Globus pallidus (tissue), 1 donor: ENCODE results near the gene FER.

ENCODE experiments used
- DNase-seq: peaks from one replicate; pipeline ENCODE4 v3.0.0-alpha.2; 2015; ENCODE audit warnings: low spot score

Gene FER

GRCh38 chr5:109177227-109177626 lies 429.5 kb downstream of the FER start:
- DNase-seq: no peak

DNA sequence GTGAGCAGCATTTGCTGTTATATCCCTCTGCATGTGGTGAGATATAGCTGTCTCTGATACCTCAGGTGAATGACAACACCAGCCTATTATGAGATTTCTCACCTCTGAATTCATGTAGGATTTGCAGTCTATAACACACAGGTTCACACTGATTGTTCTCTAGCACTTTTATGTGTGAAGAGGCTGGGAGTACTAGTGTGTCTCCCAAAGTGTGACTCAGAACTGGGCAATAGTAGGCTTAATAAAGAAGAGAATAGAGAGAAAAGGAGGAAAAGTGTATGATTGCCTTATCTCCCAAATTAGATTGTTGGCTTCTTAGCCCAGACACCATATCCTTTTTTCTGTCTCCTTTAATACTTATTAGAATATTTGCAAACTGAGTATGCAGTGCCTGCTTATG lies 430.1 kb downstream of the FER start:
- DNase-seq: no peak

DNA sequence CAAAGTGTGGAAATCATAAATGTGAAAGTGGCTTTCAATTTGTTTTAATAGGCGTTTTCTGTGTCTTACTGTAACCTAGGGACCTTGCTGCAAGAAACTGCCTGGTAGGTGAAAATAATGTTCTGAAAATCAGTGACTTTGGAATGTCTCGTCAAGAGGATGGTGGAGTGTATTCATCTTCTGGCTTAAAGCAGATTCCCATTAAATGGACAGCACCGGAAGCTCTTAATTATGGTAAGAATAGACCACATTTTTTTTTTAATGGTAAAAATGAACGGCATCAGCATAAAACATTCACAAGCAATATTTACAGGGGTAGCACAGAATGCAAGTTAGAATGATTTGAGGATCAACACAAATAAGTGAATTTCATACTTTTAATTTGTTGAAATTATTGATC lies 433.0 kb downstream of the FER start:
- no peak for DNase-seq

DNA sequence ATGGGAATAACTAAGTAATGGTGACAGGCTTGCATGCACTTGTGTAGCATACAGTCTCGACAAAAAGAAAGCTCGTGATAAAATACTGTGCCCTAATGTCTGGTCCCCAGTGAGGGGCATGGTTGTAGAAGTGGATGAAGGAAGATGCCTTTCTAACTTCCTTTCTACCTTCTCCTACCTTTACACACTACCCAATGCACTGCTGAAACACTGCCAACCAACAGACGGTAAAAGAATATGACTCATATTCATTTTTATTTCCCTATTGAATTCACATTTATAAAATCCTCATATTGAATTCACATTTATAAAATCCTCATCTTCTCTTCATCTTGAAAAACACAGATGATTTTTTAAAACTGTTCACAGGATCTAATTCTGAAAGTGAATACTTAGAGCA lies 439.1 kb downstream of the FER start:
- DNase-seq: no peak

GRCh38 chr5:109191153-109191558 lies 443.5 kb downstream of the FER start:
- DNase-seq: no peak

GRCh38 chr5:109192027-109192426 lies 444.3 kb downstream of the FER start:
- DNase-seq: no peak

DNA sequence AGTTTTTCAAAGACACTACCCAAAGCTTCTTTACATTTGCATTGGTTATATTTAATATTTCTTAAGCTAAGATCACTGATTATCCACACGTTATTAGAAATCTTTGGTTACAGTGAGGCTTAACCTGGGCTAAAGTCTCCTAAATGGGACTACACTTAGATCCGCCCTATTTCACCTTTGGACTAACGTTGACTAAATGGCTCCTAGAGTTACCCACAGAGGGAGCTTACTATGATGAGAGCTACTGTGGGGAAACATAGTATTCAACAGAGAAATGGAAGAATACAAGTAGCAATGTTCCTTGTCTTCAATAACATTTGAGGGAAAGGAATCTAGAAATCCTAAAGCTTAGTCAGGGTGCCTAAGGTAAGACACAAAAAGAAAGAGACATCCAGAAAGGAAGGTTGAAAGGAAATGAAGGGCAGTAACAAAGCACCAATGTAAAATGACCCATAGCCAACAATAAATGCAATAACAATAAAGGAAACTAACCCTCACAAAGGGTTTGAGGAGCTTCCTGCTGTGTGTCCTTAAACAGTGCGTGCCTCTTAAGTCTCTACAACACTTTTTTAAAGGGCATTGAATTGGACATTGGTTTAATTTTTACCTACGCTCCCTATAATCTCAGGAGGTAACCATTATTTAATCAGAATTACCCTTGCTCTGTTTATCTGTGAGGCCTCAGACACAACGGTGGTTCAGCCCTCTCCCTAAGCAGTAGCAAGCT lies 445.0 kb downstream of the FER start:
- no peak for DNase-seq

- no peak for DNase-seq
Measured at GRCh38 chr5:109195667-109196066, 448.0 kb downstream of the FER start.

- no peak for DNase-seq
Measured at GRCh38 chr5:109196087-109196822, 448.6 kb downstream of the FER start.

GRCh38 chr5:109196823-109197160 lies 449.1 kb downstream of the FER start:
- DNase-seq: no peak

DNA sequence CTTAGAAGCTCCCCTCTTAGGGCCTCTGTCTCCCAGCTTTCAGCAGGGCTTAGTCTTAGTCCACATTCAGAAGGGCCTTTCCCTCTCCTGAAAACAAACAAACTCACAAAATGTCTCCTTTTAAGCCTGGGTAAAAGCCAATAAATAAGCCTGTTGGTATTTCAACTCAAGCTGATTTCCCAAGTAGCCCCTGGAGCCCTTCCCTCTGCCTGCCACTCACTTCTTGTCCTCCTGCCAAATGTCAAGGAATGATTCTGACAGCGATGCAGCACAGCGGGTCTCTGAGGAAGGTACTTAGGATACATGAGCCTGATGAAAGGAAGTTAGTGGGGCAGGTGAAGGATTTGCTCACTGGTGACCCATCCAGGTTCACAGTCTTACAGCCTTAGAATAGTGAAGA lies 451.6 kb downstream of the FER start:
- DNase-seq: no peak

DNA sequence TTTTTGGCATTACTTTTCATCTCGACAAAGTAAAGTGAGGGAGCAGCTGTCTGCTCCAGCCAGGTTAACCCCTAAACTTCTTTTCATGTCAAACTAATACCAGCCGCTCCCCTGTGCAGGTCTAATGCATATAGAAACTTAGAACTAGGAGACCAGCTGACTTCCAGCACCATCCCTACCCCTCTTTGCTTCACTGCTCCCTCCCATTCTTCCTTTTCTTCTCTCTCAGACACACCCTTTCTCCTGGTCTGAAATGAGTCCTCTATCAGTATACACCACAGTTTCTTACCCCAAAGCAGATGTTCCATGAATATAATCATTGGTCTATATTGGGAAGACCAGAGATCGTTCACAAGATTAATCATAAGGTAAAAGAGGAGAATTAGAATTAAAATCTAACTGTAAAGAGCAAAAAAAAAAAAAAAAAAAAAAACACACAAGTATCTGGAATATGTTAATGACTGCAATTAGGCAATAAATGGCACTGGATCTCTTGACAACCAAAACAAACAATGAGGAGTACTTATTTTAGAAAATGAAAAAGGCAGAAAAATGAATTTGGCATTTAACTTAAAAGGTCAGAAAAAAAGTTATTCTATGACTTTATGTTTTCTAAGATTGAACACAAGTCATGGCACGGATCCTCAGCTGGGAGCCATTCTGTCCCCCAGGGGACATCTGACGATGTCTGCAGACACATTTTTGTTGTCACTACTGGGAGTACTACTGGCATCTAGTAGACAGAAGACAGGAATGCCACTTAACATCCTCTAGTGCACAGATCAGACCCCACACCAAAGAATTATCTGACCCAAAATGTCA lies 452.3 kb downstream of the FER start:
- DNase-seq: no peak

DNA sequence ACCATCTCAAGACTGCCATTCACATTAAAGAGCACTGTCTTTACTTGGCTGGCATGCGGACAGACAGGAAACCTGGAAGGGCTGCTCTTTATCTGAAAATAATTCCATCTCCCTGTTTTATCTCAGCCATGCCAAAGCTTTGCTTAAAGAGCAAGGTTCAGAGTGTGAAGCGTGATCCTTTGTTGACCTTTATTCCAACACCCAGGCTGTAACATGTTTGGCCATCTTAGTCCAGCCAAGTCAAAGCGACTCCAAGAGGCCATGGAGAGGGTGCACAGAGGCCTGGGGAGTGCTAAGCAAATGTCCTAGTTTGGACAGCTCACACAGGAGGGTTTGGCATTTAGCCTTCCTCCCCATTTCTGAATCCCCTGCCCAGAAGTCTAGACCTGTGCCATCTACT lies 467.3 kb downstream of the FER start:
- no peak for DNase-seq

DNA sequence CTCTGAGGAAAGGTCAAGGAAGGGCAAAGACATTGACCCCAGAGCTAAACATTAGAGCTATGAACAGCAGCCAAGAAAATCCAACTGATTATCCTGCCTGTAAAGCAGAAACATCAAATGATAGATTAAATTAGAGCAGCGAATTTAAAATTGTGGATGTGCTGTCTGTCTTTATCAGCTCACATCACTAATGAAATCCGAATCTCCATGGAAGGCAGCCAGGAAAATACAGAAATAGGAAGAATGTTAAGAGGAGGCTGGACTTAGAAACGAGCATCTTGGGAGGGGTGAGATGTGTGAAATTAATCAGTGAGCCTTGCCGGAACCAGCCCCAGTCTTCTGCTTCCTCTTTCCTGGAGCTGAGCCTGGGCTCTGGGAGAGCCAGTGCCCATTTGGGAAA lies 471.1 kb downstream of the FER start:
- DNase-seq: no peak

- DNase-seq: no peak
Measured at GRCh38 chr5:109223531-109223930, 475.8 kb downstream of the FER start.

GRCh38 chr5:109224276-109224882 lies 476.7 kb downstream of the FER start:
- no peak for DNase-seq

GRCh38 chr5:109225716-109226625 lies 478.3 kb downstream of the FER start:
- no peak for DNase-seq

- DNase-seq: no peak
Measured at GRCh38 chr5:109230369-109230768, 482.7 kb downstream of the FER start.

GRCh38 chr5:109231331-109231730 lies 483.6 kb downstream of the FER start:
- no peak for DNase-seq

DNA sequence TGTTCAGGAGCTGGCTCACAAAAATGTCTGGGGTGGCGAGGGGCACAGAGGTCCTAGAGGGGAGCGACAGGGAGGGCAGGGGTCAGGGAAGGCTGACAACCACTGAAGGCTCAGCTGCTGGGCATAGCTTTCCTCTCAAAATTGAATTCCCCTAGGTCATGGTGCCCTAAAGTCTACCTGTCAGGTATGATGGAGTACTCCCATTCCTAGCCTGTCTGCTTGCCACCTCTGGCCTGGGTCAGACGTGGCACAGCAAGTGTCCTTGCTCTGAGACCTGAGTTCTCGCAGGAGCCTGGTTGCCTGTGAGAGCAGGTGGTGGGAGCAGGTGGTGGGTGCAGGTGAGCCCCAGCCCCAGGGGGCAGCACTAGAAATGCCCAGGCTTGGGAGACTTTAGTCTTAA lies 486.7 kb downstream of the FER start:
- no peak for DNase-seq

DNA sequence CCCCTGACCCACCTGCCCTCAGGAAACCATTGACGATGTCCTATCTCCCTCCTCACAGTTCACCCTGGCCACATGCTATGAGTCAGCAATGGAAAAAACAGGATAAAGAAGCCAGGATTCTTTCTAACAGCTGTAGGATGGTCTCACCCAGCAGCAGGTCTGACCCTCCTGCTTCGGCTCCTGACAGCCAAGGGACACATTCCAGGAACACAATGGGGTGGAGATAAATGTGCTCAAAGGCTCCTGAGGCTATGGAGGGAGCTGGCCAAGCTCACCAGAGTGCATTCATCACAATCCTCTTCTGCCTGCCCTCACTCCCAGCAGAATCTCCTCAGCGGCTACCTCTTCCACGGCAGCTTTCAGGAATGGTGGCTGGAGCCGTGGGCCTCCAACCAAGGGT lies 491.8 kb downstream of the FER start:
- DNase-seq: no peak

DNA sequence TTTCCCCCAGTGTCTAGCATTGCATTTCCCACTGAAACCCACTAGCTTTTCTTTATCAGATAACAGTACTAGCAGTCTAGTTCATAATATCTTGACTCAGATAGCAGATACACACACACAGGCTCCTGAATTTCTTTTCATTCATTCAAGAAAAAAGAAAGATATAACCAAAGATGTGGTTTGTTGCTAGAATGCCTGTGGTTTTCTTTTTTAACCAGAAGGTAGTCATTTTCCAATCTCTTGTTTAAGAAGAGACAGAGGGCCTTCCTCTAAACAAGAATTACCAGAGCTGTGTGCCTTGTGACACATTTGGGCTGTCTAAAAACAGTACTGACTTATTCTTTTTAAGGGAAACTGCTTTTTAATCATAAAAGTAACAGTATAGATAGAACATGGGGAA lies 494.8 kb downstream of the FER start:
- no peak for DNase-seq
